B cell (primary cell): ENCODE results near the gene DNAH2. TPM values are rescaled to one million over a fixed set of nuclear protein-coding genes. Genes with fewer than 3 reads are reported as not detected.

Source experiments
- ATAC-seq: fragments of 200-7000 bp; cut with Tn5 transposase; one replicate; pipeline ENCODE4 v1.10.0; 2021; ENCODE audit warnings: low read depth, mild to moderate bottlenecking, moderate number of reproducible peaks, moderate library complexity
- CTCF ChIA-PET: fragments of 350-600 bp; sonication (Branson Sonifier 250); formaldehyde crosslinking; loops from one replicate; lab custom pipeline; 2021; ENCODE audit warnings: antibody characterized with exemption, inconsistent platforms; lab: Charles Lee
- POLR2A ChIA-PET: fragments of 350-600 bp; sonication (Branson Sonifier 250); formaldehyde crosslinking; loops from one replicate; lab custom pipeline; 2021; ENCODE audit warnings: antibody characterized with exemption; lab: Charles Lee
- DNase-seq: peaks from one replicate; pipeline ENCODE4 v3.0.0; 2013
- H2AFZ ChIP-seq: 2 replicates; pipeline ENCODE4 v1.6.1; 2012; ENCODE audit warnings: mild to moderate bottlenecking, low read depth, low read length; ENCODE audit not compliant: insufficient read depth, poor library complexity, severe bottlenecking
- H3K27ac ChIP-seq, 2 donors: 1 replicate in 1 of 2; 2 replicates in 1 of 2; pipeline ENCODE4 v1.5.1; 2012 to 2013; ENCODE audit warnings: low read length in 2 of 2, mild to moderate bottlenecking in 2 of 2, moderate library complexity in 1 of 2
- H3K27me3 ChIP-seq, 4 experiments: fragments of 200-600 bp in 1 of 4; sonication (generic) in 1 of 4; replicated peaks in 1 of 4; 1 replicate in 2 of 4; 2 replicates in 2 of 4; pipeline versions ENCODE4 v1.6.1 to v1.7.0; 2013 to 2016; ENCODE audit warnings: low read length in 3 of 4, mild to moderate bottlenecking in 2 of 4, mixed read lengths in 1 of 4, moderate library complexity in 1 of 4; ENCODE audit not compliant: insufficient read depth in 4 of 4, control insufficient read depth in 3 of 4; ENCODE audit errors: control extremely low read depth in 1 of 4
- H3K36me3 ChIP-seq, 2 experiments: replicated peaks in 1 of 2; 1 replicate in 1 of 2; 2 replicates in 1 of 2; pipeline versions ENCODE4 v1.6.1 to v1.7.1; 2013; ENCODE audit warnings: low read length in 1 of 2; ENCODE audit not compliant: insufficient read depth in 2 of 2, control insufficient read depth in 1 of 2; ENCODE audit errors: control extremely low read depth in 1 of 2, extremely low read depth in 1 of 2
- H3K4me1 ChIP-seq, 2 donors: fragments of 200-600 bp in 1 of 2; sonication (generic) in 1 of 2; 1 replicate in 1 of 2; 2 replicates in 1 of 2; pipeline versions ENCODE4 v1.5.1 to v1.6.1; 2013 to 2017; ENCODE audit warnings: low read length in 2 of 2; ENCODE audit not compliant: control insufficient read depth in 2 of 2, insufficient read depth in 2 of 2
- H3K4me2 ChIP-seq: replicated peaks from 2 replicates; pipeline ENCODE3; 2012; ENCODE audit warnings: mild to moderate bottlenecking, low read depth, low read length; ENCODE audit not compliant: poor library complexity, severe bottlenecking
- H3K4me3 ChIP-seq, 5 experiments: fragments of 200-600 bp in 1 of 5; sonication (generic) in 1 of 5; 1 replicate in 3 of 5; 2 replicates in 2 of 5; pipeline versions ENCODE4 v1.5.1 to v1.7.0; 2011 to 2016; ENCODE audit warnings: low read length in 4 of 5, mild to moderate bottlenecking in 4 of 5, low read depth in 2 of 5, control low read depth in 1 of 5, moderate library complexity in 1 of 5; ENCODE audit not compliant: insufficient read depth in 1 of 5; ENCODE audit errors: control extremely low read depth in 1 of 5, extremely low read depth in 1 of 5
- H3K79me2 ChIP-seq: fragments of 200-600 bp; sonication (generic); one replicate; pipeline ENCODE4 v1.6.0; 2016; ENCODE audit warnings: low read length; ENCODE audit not compliant: control insufficient read depth, insufficient read depth
- H3K9ac ChIP-seq: fragments of 200-600 bp; sonication (generic); 2 replicates; pipeline ENCODE4 v1.6.1; 2017; ENCODE audit warnings: mild to moderate bottlenecking, low read length, moderate library complexity
- H3K9me3 ChIP-seq, 3 donors: one replicate each; pipeline versions ENCODE4 v1.6.1 to v1.7.1; 2013; ENCODE audit warnings: low read length in 2 of 3; ENCODE audit not compliant: control insufficient read depth in 2 of 3, insufficient read depth in 1 of 3; ENCODE audit errors: control extremely low read depth in 1 of 3
- H4K20me1 ChIP-seq: 2 replicates; pipeline ENCODE4 v1.6.0; 2012; ENCODE audit warnings: mild to moderate bottlenecking, low read length; ENCODE audit not compliant: insufficient read depth, control insufficient read depth, poor library complexity, severe bottlenecking
- H3K27ac Mint-ChIP-seq: one replicate; pipeline ENCODE4 v1.8.0; 2021; ENCODE audit warnings: mixed read lengths
- H3K27me3 Mint-ChIP-seq: one replicate; pipeline ENCODE4 v1.8.0; 2021; ENCODE audit warnings: mixed read lengths
- H3K4me1 Mint-ChIP-seq: one replicate; pipeline ENCODE4 v1.8.0; 2021; ENCODE audit warnings: mixed read lengths
- H3K4me3 Mint-ChIP-seq: one replicate; pipeline ENCODE4 v1.8.0; 2021; ENCODE audit warnings: mixed read lengths
- H3K9me3 Mint-ChIP-seq: one replicate; pipeline ENCODE4 v1.8.0; 2022; ENCODE audit warnings: mixed read lengths; ENCODE audit not compliant: insufficient read depth
- EZH2 ChIP-seq: IDR thresholded peaks from 2 replicates; pipeline ENCODE4 v1.6.1; 2012; ENCODE audit warnings: borderline replicate concordance, low read depth, mild to moderate bottlenecking, moderate library complexity, low read length; ENCODE audit not compliant: insufficient read depth, poor library complexity, severe bottlenecking
- WGBS: methylation state at CpG from one replicate; pipeline ENCODE4 v1.1.5; 2013; ENCODE audit warnings: missing lambda C conversion rate; ENCODE audit not compliant: insufficient coverage; 5-methylcytosine and 5-hydroxymethylcytosine counted together
- intact Hi-C: fragments of 100-400 bp; cut with micrococcal nuclease; formaldehyde crosslinking; loops from one replicate; pipeline ENCODE4 v1.10.0; 2022
- polyA plus RNA-seq: library from polyadenylated mRNA; depleted of rRNA; stranded (reverse); fragments of >200 nt; gene quantifications from 2 replicates; pipeline ENCODE4 v1.2.3, GENCODE V29; 2012
- total RNA-seq, 2 donors: library from RNA; stranded (reverse); fragments of 120-200 nt in 1 of 2; gene quantifications; 1 replicate in 1 of 2; 2 replicates in 1 of 2; pipeline versions ENCODE4 v1.2.3 to v1.2.4, GENCODE V29; 2013 to 2022
- TF ChIP-seq, protein P1 (sequence below): fragments of 200-600 bp; IDR thresholded peaks from one replicate; pipeline ENCODE4 v1.8.0; 2022; ENCODE audit warnings: antibody characterized with exemption, mild to moderate bottlenecking

Gene DNAH2
- total and polyA plus RNA-seq, 2 donors (not counting 1 experiment from before 2014, with no cell fraction given), result 0.03 TPM; not detected in 1

DNA sequence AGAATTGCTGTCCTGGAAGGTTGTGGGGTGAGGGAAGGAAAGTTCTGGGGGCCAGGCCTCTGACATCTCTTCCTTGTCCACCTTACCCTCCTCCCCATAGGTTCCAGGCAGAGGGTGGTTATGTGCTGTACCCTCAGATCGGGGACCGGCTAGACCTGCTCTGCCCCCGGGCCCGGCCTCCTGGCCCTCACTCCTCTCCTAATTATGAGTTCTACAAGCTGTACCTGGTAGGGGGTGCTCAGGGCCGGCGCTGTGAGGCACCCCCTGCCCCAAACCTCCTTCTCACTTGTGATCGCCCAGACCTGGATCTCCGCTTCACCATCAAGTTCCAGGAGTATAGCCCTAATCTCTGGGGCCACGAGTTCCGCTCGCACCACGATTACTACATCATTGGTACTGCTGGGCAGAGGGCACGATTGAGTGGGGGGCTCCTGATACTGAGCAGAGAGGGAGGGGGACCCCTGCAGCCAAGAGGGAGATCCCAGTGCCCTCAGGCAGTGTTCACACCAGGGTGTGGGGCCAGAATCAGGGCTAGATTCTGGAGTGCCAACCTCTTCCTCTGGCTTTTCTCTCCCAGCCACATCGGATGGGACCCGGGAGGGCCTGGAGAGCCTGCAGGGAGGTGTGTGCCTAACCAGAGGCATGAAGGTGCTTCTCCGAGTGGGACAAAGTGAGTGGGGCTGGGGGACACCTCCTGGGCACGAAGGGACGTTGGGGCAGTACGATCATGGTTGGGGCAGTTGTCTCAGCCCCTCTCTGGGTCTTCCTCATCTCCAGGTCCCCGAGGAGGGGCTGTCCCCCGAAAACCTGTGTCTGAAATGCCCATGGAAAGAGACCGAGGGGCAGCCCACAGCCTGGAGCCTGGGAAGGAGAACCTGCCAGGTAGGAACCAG, 9.4 kb upstream of the DNAH2 start:
- peaks cover 25% of the 10 kb centered on the region for H3K4me1 Mint-ChIP-seq
- Histone ChIP-seq H3K4me1 (peaks cover 24 to 28% of the 10 kb centered on the region in 2 donors), H3K36me3 (no peaks in the 10 kb centered on the region), H3K27me3 (peaks cover 0 to 66% (median 20%) of the 10 kb centered on the region in 4 experiments), H3K4me3 (no peak overlapping the region), H3K9me3 (no peaks in the 10 kb centered on the region), H3K79me2 (no peaks in the 10 kb centered on the region), H3K27ac (no peak overlapping the region), H3K9ac (no peak overlapping the region), H3K4me2 (no peak overlapping the region), H2AFZ (no peak overlapping the region), H4K20me1 (no peaks in the 10 kb centered on the region)
- ATAC-seq, result no peak
- H3K27ac Mint-ChIP-seq, result no peak overlapping the region
- H3K9me3 Mint-ChIP-seq, result no peaks in the 10 kb centered on the region
- POLR2A ChIA-PET, result no interaction called here
- TF ChIP-seq, protein P1, sequence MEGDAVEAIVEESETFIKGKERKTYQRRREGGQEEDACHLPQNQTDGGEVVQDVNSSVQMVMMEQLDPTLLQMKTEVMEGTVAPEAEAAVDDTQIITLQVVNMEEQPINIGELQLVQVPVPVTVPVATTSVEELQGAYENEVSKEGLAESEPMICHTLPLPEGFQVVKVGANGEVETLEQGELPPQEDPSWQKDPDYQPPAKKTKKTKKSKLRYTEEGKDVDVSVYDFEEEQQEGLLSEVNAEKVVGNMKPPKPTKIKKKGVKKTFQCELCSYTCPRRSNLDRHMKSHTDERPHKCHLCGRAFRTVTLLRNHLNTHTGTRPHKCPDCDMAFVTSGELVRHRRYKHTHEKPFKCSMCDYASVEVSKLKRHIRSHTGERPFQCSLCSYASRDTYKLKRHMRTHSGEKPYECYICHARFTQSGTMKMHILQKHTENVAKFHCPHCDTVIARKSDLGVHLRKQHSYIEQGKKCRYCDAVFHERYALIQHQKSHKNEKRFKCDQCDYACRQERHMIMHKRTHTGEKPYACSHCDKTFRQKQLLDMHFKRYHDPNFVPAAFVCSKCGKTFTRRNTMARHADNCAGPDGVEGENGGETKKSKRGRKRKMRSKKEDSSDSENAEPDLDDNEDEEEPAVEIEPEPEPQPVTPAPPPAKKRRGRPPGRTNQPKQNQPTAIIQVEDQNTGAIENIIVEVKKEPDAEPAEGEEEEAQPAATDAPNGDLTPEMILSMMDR, result no peak
- TF ChIP-seq EZH2, result no peak
- no peak for DNase-seq
- peaks cover 66% of the 10 kb centered on the region for H3K27me3 Mint-ChIP-seq
- H3K4me3 Mint-ChIP-seq, result no peak overlapping the region
- CTCF ChIA-PET, result interaction anchor here (1.6 kb wide), 1 partner anchor 21 kb away, joined by 5 read pairs; the partner anchor contains the start of gene TP53
- intact Hi-C loops, result no loop called here
- 90% methylated on average over 16 of the region's 22 CpGs for WGBS

DNA sequence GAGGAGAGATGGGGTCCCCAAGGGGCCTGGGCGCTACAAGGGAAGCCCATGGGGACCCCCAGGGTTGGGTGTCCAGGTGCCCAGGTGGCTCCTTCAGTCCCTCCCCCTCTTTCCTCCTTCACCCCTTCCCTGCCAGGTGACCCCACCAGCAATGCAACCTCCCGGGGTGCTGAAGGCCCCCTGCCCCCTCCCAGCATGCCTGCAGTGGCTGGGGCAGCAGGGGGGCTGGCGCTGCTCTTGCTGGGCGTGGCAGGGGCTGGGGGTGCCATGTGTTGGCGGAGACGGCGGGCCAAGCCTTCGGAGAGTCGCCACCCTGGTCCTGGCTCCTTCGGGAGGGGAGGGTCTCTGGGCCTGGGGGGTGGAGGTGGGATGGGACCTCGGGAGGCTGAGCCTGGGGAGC, 8.5 kb upstream of the DNAH2 start:
- H3K27ac ChIP-seq, result no peak overlapping the region
- intact Hi-C loops, result no loop called here
- H4K20me1 ChIP-seq, result no peaks in the 10 kb centered on the region
- peaks cover 22 to 25% of the 10 kb centered on the region in 2 donors for H3K4me1 ChIP-seq
- no peaks in the 10 kb centered on the region for H3K36me3 ChIP-seq
- peaks cover 0 to 66% (median 16%) of the 10 kb centered on the region in 4 experiments for H3K27me3 ChIP-seq
- Mint-ChIP-seq H3K4me3 (no peak overlapping the region), H3K27ac (no peak overlapping the region), H3K4me1 (peaks cover 24% of the 10 kb centered on the region), H3K9me3 (no peaks in the 10 kb centered on the region), H3K27me3 (peaks cover 64% of the 10 kb centered on the region)
- TF ChIP-seq, protein P1, result no peak
- no peak for TF ChIP-seq EZH2
- ChIA-PET CTCF (no interaction called here), POLR2A (no interaction called here)
- H3K9me3 ChIP-seq, result no peaks in the 10 kb centered on the region
- ATAC-seq, result no peak
- H3K4me2 ChIP-seq, result no peak overlapping the region
- H3K79me2 ChIP-seq, result no peaks in the 10 kb centered on the region
- no peak for DNase-seq
- no peak overlapping the region for H3K4me3 ChIP-seq
- no peak overlapping the region for H3K9ac ChIP-seq
- no peak overlapping the region for H2AFZ ChIP-seq
- 81% methylated on average over 8 of the region's 11 CpGs for WGBS
